MM.1S (cell line): ENCODE data around the gene C10orf105.

ENCODE experiments used
- DNase-seq: peaks from one replicate; pipeline ENCODE4 v3.0.0-alpha.2; 2015
- H2AFZ ChIP-seq: fragments of 300-600 bp; sonication (generic); 2 replicates; pipeline ENCODE4 v1.6.0; 2016; ENCODE audit warnings: antibody characterized with exemption, low read length
- H3F3A ChIP-seq: fragments of 300-600 bp; sonication (generic); 2 replicates; pipeline ENCODE4 v1.6.1; 2016; ENCODE audit warnings: mild to moderate bottlenecking, antibody characterized with exemption, low read length, moderate library complexity, mixed read lengths; ENCODE audit not compliant: insufficient read depth
- H3K27ac ChIP-seq: fragments of 300-600 bp; sonication (generic); 2 replicates; pipeline ENCODE4 v1.5.1; 2016; ENCODE audit warnings: mild to moderate bottlenecking, low read length
- H3K27me3 ChIP-seq: fragments of 300-600 bp; sonication (generic); replicated peaks from 2 replicates; pipeline ENCODE4 v1.6.0; 2016; ENCODE audit warnings: low read length; ENCODE audit not compliant: insufficient read depth
- H3K36me3 ChIP-seq: fragments of 300-600 bp; sonication (generic); replicated peaks from 2 replicates; pipeline ENCODE4 v1.6.1; 2016; ENCODE audit warnings: mild to moderate bottlenecking, low read length, mixed read lengths; ENCODE audit not compliant: insufficient read depth
- H3K4me1 ChIP-seq: fragments of 300-600 bp; sonication (generic); 2 replicates; pipeline ENCODE4 v1.6.1; 2016; ENCODE audit warnings: low read length, mixed read lengths
- H3K4me2 ChIP-seq: fragments of 300-600 bp; sonication (generic); 2 replicates; pipeline ENCODE4 v1.6.0; 2016; ENCODE audit warnings: low read depth, low read length
- H3K4me3 ChIP-seq: fragments of 300-600 bp; sonication (generic); 2 replicates; pipeline ENCODE4 v1.5.1; 2016; ENCODE audit warnings: low read length, mixed read lengths
- H3K79me2 ChIP-seq: fragments of 300-600 bp; sonication (generic); 2 replicates; pipeline ENCODE4 v1.6.1; 2016; ENCODE audit warnings: mixed run types, low read length, mixed read lengths
- H3K9ac ChIP-seq: fragments of 300-600 bp; sonication (generic); 2 replicates; pipeline ENCODE4 v1.6.1; 2016; ENCODE audit warnings: low read length, mixed read lengths
- H3K9me2 ChIP-seq: fragments of 300-600 bp; sonication (generic); replicated peaks from 2 replicates; pipeline ENCODE4 v1.6.1; 2016; ENCODE audit warnings: mild to moderate bottlenecking, low read length, mixed read lengths; ENCODE audit not compliant: insufficient read depth
- H3K9me3 ChIP-seq: fragments of 300-600 bp; sonication (generic); replicated peaks from 2 replicates; pipeline ENCODE4 v1.6.1; 2016; ENCODE audit warnings: mild to moderate bottlenecking, low read length, mixed read lengths; ENCODE audit not compliant: insufficient read depth
- H4K20me1 ChIP-seq: fragments of 300-600 bp; sonication (generic); 2 replicates; pipeline ENCODE4 v1.6.1; 2016; ENCODE audit warnings: mild to moderate bottlenecking, low read length, moderate library complexity, mixed read lengths; ENCODE audit not compliant: insufficient read depth
- EZH2 ChIP-seq: fragments of 300-600 bp; sonication (generic); optimal IDR thresholded peaks from 2 replicates; pipeline ENCODE3; 2017; ENCODE audit warnings: low read depth, mild to moderate bottlenecking, antibody characterized with exemption, low read length, mixed read lengths
- EZH2phosphoT487 ChIP-seq: fragments of 300-600 bp; sonication (generic); IDR thresholded peaks from 2 replicates; pipeline ENCODE4 v1.6.1; 2018; ENCODE audit warnings: antibody characterized with exemption, low read length
- TF ChIP-seq, protein P1 (sequence below): fragments of 300-600 bp; sonication (generic); IDR thresholded peaks from 2 replicates; pipeline ENCODE4 v1.5.1; 2016; ENCODE audit warnings: antibody characterized with exemption, low read length, mixed read lengths

The C10orf105 gene

GRCh38 chr10:71701496-71702132 is 18.0 kb downstream of the C10orf105 start:
- H3K4me2 ChIP-seq: no peak overlapping the region
- no peaks in the 10 kb centered on the region for H3K36me3 ChIP-seq
- H4K20me1 ChIP-seq: no peaks in the 10 kb centered on the region
- H3K27me3 ChIP-seq: peaks cover 59% of the 10 kb centered on the region
- no peak for DNase-seq
- no peak overlapping the region for H3K4me3 ChIP-seq
- no peaks in the 10 kb centered on the region for H3K4me1 ChIP-seq
- H3K27ac ChIP-seq: no peak overlapping the region
- H3K9me3 ChIP-seq: no peaks in the 10 kb centered on the region
- H3K9me2 ChIP-seq: no peaks in the 10 kb centered on the region
- H3F3A ChIP-seq: no peaks in the 10 kb centered on the region
- TF ChIP-seq EZH2: no peak
- TF ChIP-seq EZH2phosphoT487: no peak
- TF ChIP-seq, protein P1, sequence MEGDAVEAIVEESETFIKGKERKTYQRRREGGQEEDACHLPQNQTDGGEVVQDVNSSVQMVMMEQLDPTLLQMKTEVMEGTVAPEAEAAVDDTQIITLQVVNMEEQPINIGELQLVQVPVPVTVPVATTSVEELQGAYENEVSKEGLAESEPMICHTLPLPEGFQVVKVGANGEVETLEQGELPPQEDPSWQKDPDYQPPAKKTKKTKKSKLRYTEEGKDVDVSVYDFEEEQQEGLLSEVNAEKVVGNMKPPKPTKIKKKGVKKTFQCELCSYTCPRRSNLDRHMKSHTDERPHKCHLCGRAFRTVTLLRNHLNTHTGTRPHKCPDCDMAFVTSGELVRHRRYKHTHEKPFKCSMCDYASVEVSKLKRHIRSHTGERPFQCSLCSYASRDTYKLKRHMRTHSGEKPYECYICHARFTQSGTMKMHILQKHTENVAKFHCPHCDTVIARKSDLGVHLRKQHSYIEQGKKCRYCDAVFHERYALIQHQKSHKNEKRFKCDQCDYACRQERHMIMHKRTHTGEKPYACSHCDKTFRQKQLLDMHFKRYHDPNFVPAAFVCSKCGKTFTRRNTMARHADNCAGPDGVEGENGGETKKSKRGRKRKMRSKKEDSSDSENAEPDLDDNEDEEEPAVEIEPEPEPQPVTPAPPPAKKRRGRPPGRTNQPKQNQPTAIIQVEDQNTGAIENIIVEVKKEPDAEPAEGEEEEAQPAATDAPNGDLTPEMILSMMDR: no peak
- H3K79me2 ChIP-seq: no peaks in the 10 kb centered on the region
- H3K9ac ChIP-seq: no peak overlapping the region
- no peak overlapping the region for H2AFZ ChIP-seq

DNA sequence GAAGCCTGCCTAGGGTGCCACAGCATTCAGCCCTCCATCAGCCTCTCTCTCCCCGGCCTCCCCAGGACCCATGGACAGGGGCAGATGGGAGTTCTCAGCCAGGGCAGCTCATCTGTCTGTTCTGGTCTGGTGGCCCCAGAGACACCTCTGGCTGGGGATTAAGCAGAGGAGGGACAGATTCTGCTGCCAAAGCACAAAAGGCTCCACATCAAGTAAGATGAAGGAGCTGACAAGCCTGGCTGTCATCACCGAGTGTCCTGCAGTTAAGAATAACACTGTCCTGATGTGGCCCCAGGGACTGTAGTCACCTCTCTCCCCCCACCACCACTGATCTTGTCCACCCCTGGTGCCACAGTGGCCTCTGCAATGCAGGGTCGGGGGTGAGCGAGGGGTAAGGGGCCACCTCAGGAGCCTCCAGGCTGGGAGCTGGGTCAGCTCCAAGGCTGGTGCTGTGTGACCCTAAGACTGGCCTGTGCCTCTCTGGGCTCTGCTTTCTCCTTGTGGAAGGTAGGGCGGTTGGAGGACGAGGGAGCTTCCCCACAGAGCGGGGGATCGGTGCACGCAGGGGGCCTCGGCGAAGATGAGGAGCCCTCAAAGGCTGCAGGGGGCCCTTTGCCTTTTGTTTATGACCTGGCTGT is 18.7 kb downstream of the C10orf105 start:
- TF ChIP-seq EZH2phosphoT487 (no peak), EZH2 (no peak)
- TF ChIP-seq, protein P1: no peak

GRCh38 chr10:71698737-71699136 is 20.8 kb downstream of the C10orf105 start:
- DNase-seq: no peak
- Histone ChIP-seq H4K20me1 (no peaks in the 10 kb centered on the region), H3K9ac (no peak overlapping the region), H2AFZ (no peak overlapping the region), H3K27ac (no peak overlapping the region), H3K4me2 (no peak overlapping the region), H3K79me2 (no peaks in the 10 kb centered on the region), H3K27me3 (peaks cover 41% of the 10 kb centered on the region), H3K9me3 (no peaks in the 10 kb centered on the region), H3K4me3 (no peak overlapping the region), H3K36me3 (no peaks in the 10 kb centered on the region), H3K9me2 (no peaks in the 10 kb centered on the region), H3K4me1 (peaks cover 14% of the 10 kb centered on the region), H3F3A (no peaks in the 10 kb centered on the region)
- TF ChIP-seq, protein P1: no peak
- TF ChIP-seq EZH2phosphoT487 (no peak), EZH2 (no peak)

More for the DNA sequence above, 18.7 kb downstream of the C10orf105 start:
- no peak for DNase-seq
- no peak overlapping the region for H3K4me2 ChIP-seq
- no peaks in the 10 kb centered on the region for H3K9me2 ChIP-seq
- H3K4me3 ChIP-seq: no peak overlapping the region
- no peaks in the 10 kb centered on the region for H3F3A ChIP-seq
- H3K36me3 ChIP-seq: no peaks in the 10 kb centered on the region
- no peak overlapping the region for H3K27ac ChIP-seq
- H4K20me1 ChIP-seq: no peaks in the 10 kb centered on the region
- H3K27me3 ChIP-seq: peaks cover 52% of the 10 kb centered on the region
- no peak overlapping the region for H3K9ac ChIP-seq
- H2AFZ ChIP-seq: no peak overlapping the region
- H3K9me3 ChIP-seq: no peaks in the 10 kb centered on the region
- no peaks in the 10 kb centered on the region for H3K79me2 ChIP-seq
- no peaks in the 10 kb centered on the region for H3K4me1 ChIP-seq
